Measurements from ENCODE around the gene PSMA2. TPM values are rescaled to one million over a fixed set of nuclear protein-coding genes. Genes with fewer than 3 reads are reported as not detected.
A peak's percentile ranks its signal among the peaks of the same experiment; 100 is the strongest.

PSMA2 gene
- total and polyA plus RNA-seq, 9 donors = 108 to 136 (median 123) TPM

GRCh38 chr7:42945821-42946626 lies 14.1 kb upstream of the PSMA2 start:
- H3K4me3 ChIP-seq (ENCODE audit: low read length) = no peak overlapping the region
- no peaks in the 10 kb centered on the region for H3K27me3 ChIP-seq (ENCODE audit: control insufficient read depth, insufficient read depth, low read length)
- H3K4me1 ChIP-seq (ENCODE audit: control insufficient read depth, insufficient read depth, low read length) = no peaks in the 10 kb centered on the region
- no peaks in the 10 kb centered on the region for H3K36me3 ChIP-seq (ENCODE audit: control insufficient read depth, insufficient read depth, low read length)
- no peaks in the 10 kb centered on the region for H3K9me3 ChIP-seq (replicated peaks; ENCODE audit: control insufficient read depth, low read depth, low read length)
- DNase-seq = no peak
- no peak overlapping the region for H3K27ac ChIP-seq (ENCODE audit: low read length)
- WGBS (ENCODE audit: insufficient coverage) = 63% methylated on average over 1 of the region's 4 CpGs

GRCh38 chr7:42940985-42941847 lies 9.2 kb upstream of the PSMA2 start:
- no peaks in the 10 kb centered on the region for H3K27me3 ChIP-seq (ENCODE audit: control insufficient read depth, insufficient read depth, low read length)
- H3K4me1 ChIP-seq (ENCODE audit: control insufficient read depth, insufficient read depth, low read length) = no peaks in the 10 kb centered on the region
- H3K4me3 ChIP-seq (ENCODE audit: low read length) = no peak overlapping the region
- H3K27ac ChIP-seq (ENCODE audit: low read length) = no peak overlapping the region
- 31% methylated on average over 4 of the region's 13 CpGs for WGBS (ENCODE audit: insufficient coverage)
- H3K9me3 ChIP-seq (replicated peaks; ENCODE audit: control insufficient read depth, low read depth, low read length) = no peaks in the 10 kb centered on the region
- peaks cover 8% of the 10 kb centered on the region for H3K36me3 ChIP-seq (ENCODE audit: control insufficient read depth, insufficient read depth, low read length)
- peak; percentile 80 for DNase-seq

GRCh38 chr7:42939457-42940240 lies 7.7 kb upstream of the PSMA2 start:
- H3K4me3 ChIP-seq (ENCODE audit: low read length) = no peak overlapping the region
- no peak overlapping the region for H3K27ac ChIP-seq (ENCODE audit: low read length)
- no peaks in the 10 kb centered on the region for H3K4me1 ChIP-seq (ENCODE audit: control insufficient read depth, insufficient read depth, low read length)
- H3K9me3 ChIP-seq (replicated peaks; ENCODE audit: control insufficient read depth, low read depth, low read length) = no peaks in the 10 kb centered on the region
- H3K36me3 ChIP-seq (ENCODE audit: control insufficient read depth, insufficient read depth, low read length) = peaks cover 16% of the 10 kb centered on the region
- no CpG with 5 or more reads among the region's 4 CpGs for WGBS (ENCODE audit: insufficient coverage)
- H3K27me3 ChIP-seq (ENCODE audit: control insufficient read depth, insufficient read depth, low read length) = no peaks in the 10 kb centered on the region
- DNase-seq = no peak

GRCh38 chr7:42935861-42936260 lies 3.9 kb upstream of the PSMA2 start:
- Histone ChIP-seq H3K36me3 (ENCODE audit: control insufficient read depth, insufficient read depth, low read length) (peaks cover 16% of the 10 kb centered on the region), H3K27me3 (ENCODE audit: control insufficient read depth, insufficient read depth, low read length) (no peaks in the 10 kb centered on the region), H3K4me1 (ENCODE audit: control insufficient read depth, insufficient read depth, low read length) (peaks cover 9% of the 10 kb centered on the region), H3K9me3 (replicated peaks; ENCODE audit: control insufficient read depth, low read depth, low read length) (no peaks in the 10 kb centered on the region), H3K4me3 (ENCODE audit: low read length) (no peak overlapping the region), H3K27ac (ENCODE audit: low read length) (no peak overlapping the region)
- no CpG with 5 or more reads among the region's 5 CpGs for WGBS (ENCODE audit: insufficient coverage)
- no peak for DNase-seq

- Histone ChIP-seq H3K27ac (ENCODE audit: low read length) (no peak overlapping the region), H3K36me3 (ENCODE audit: control insufficient read depth, insufficient read depth, low read length) (peaks cover 14% of the 10 kb centered on the region), H3K4me1 (ENCODE audit: control insufficient read depth, insufficient read depth, low read length) (peaks cover 15% of the 10 kb centered on the region), H3K27me3 (ENCODE audit: control insufficient read depth, insufficient read depth, low read length) (no peaks in the 10 kb centered on the region), H3K4me3 (ENCODE audit: low read length) (no peak overlapping the region), H3K9me3 (replicated peaks; ENCODE audit: control insufficient read depth, low read depth, low read length) (no peaks in the 10 kb centered on the region)
- WGBS (ENCODE audit: insufficient coverage) = no CpG with 5 or more reads among the region's 3 CpGs
- DNase-seq = no peak
These were observed 2.3 kb upstream of the PSMA2 start for GRCh38 chr7:42934291-42934690.

GRCh38 chr7:42932811-42933591 lies 1.0 kb upstream of the PSMA2 start:
- Histone ChIP-seq H3K4me1 (ENCODE audit: control insufficient read depth, insufficient read depth, low read length) (peaks cover 15% of the 10 kb centered on the region), H3K9me3 (replicated peaks; ENCODE audit: control insufficient read depth, low read depth, low read length) (no peaks in the 10 kb centered on the region), H3K4me3 (ENCODE audit: low read length) (peak overlapping the region; percentile 62), H3K36me3 (ENCODE audit: control insufficient read depth, insufficient read depth, low read length) (peaks cover 8% of the 10 kb centered on the region), H3K27ac (ENCODE audit: low read length) (peak overlapping the region; percentile 89), H3K27me3 (ENCODE audit: control insufficient read depth, insufficient read depth, low read length) (no peaks in the 10 kb centered on the region)
- 3% methylated on average over 8 of the region's 17 CpGs for WGBS (ENCODE audit: insufficient coverage)
- DNase-seq = peak; percentile 77

GRCh38 chr7:42931447-42931833 lies 534 bp downstream of the PSMA2 start:
- 0% methylated on average over 4 of the region's 12 CpGs for WGBS (ENCODE audit: insufficient coverage)
- DNase-seq = peak; percentile 35
- H3K36me3 ChIP-seq (ENCODE audit: control insufficient read depth, insufficient read depth, low read length) = peaks cover 8% of the 10 kb centered on the region
- peak overlapping the region; percentile 77 for H3K27ac ChIP-seq (ENCODE audit: low read length)
- H3K4me3 ChIP-seq (ENCODE audit: low read length) = peak overlapping the region; percentile 62
- peaks cover 15% of the 10 kb centered on the region for H3K4me1 ChIP-seq (ENCODE audit: control insufficient read depth, insufficient read depth, low read length)
- no peaks in the 10 kb centered on the region for H3K27me3 ChIP-seq (ENCODE audit: control insufficient read depth, insufficient read depth, low read length)
- H3K9me3 ChIP-seq (replicated peaks; ENCODE audit: control insufficient read depth, low read depth, low read length) = no peaks in the 10 kb centered on the region

- DNase-seq = no peak
- peaks cover 13% of the 10 kb centered on the region for H3K36me3 ChIP-seq (ENCODE audit: control insufficient read depth, insufficient read depth, low read length)
- no CpG with 5 or more reads among the region's 5 CpGs for WGBS (ENCODE audit: insufficient coverage)
- peaks cover 15% of the 10 kb centered on the region for H3K4me1 ChIP-seq (ENCODE audit: control insufficient read depth, insufficient read depth, low read length)
- no peaks in the 10 kb centered on the region for H3K9me3 ChIP-seq (replicated peaks; ENCODE audit: control insufficient read depth, low read depth, low read length)
- no peak overlapping the region for H3K27ac ChIP-seq (ENCODE audit: low read length)
- H3K4me3 ChIP-seq (ENCODE audit: low read length) = peak overlapping the region; percentile 62
- no peaks in the 10 kb centered on the region for H3K27me3 ChIP-seq (ENCODE audit: control insufficient read depth, insufficient read depth, low read length)
These were observed 1.1 kb downstream of the PSMA2 start for GRCh38 chr7:42930889-42931288.

- Histone ChIP-seq H3K36me3 (ENCODE audit: control insufficient read depth, insufficient read depth, low read length) (peaks cover 16% of the 10 kb centered on the region), H3K27me3 (ENCODE audit: control insufficient read depth, insufficient read depth, low read length) (no peaks in the 10 kb centered on the region), H3K4me3 (ENCODE audit: low read length) (no peak overlapping the region), H3K27ac (ENCODE audit: low read length) (no peak overlapping the region), H3K9me3 (replicated peaks; ENCODE audit: control insufficient read depth, low read depth, low read length) (no peaks in the 10 kb centered on the region), H3K4me1 (ENCODE audit: control insufficient read depth, insufficient read depth, low read length) (peaks cover 15% of the 10 kb centered on the region)
- no peak for DNase-seq
- 65% methylated on average over 3 of the region's 3 CpGs for WGBS (ENCODE audit: insufficient coverage)
These were observed 2.5 kb downstream of the PSMA2 start for GRCh38 chr7:42929449-42929848.

Measured in muscle of leg (tissue), 11 donors.